Astrocyte (in vitro differentiated cells and primary cell): ENCODE data around the gene S100PBP. TPM values are rescaled to one million over a fixed set of nuclear protein-coding genes. Genes with fewer than 3 reads are reported as not detected.

ENCODE experiments used
- DNase-seq: peaks from one replicate; pipeline ENCODE4 v3.0.0-alpha.2; 2010; ENCODE audit warnings: low read depth
- FAIRE-seq: peaks from 2 replicates; lab custom pipeline; 2011; peaks lifted over from hg19 to GRCh38; lab: Jason Lieb, UNC
- H2AFZ ChIP-seq: 2 replicates; pipeline ENCODE4 v1.6.0; 2012; ENCODE audit warnings: low read depth, low read length, inconsistent platforms
- H3K27ac ChIP-seq: 2 replicates; pipeline ENCODE4 v1.5.1; 2011; ENCODE audit warnings: low read depth, low read length, inconsistent platforms
- H3K27me3 ChIP-seq: 2 replicates; pipeline ENCODE4 v1.6.0; 2011; ENCODE audit warnings: low read length, inconsistent platforms; ENCODE audit not compliant: insufficient read depth
- H3K36me3 ChIP-seq: 2 replicates; pipeline ENCODE4 v1.5.1; 2011; ENCODE audit warnings: low read length, inconsistent platforms; ENCODE audit not compliant: insufficient read depth
- H3K4me1 ChIP-seq: 2 replicates; pipeline ENCODE4 v1.5.1; 2011; ENCODE audit warnings: low read length, inconsistent platforms; ENCODE audit not compliant: insufficient read depth
- H3K4me2 ChIP-seq: 2 replicates; pipeline ENCODE4 v1.6.0; 2012; ENCODE audit warnings: low read length, inconsistent platforms
- H3K4me3 ChIP-seq: 2 replicates; pipeline ENCODE4 v1.5.1; 2011; ENCODE audit warnings: low read depth, mild to moderate bottlenecking, low read length, inconsistent platforms; ENCODE audit not compliant: insufficient read depth
- H3K79me2 ChIP-seq: 2 replicates; pipeline ENCODE4 v1.6.0; 2012; ENCODE audit warnings: mild to moderate bottlenecking, low read length, inconsistent platforms; ENCODE audit not compliant: insufficient read depth
- H3K9ac ChIP-seq: 2 replicates; pipeline ENCODE4 v1.6.0; 2012; ENCODE audit warnings: mild to moderate bottlenecking, low read length, inconsistent platforms
- H3K9me3 ChIP-seq: 2 replicates; pipeline ENCODE4 v1.5.1; 2012; ENCODE audit warnings: low read depth, mild to moderate bottlenecking, low read length, inconsistent platforms; ENCODE audit not compliant: insufficient read depth
- H4K20me1 ChIP-seq: 2 replicates; pipeline ENCODE4 v1.6.0; 2012; ENCODE audit warnings: low read length, inconsistent platforms; ENCODE audit not compliant: insufficient read depth
- H3K27ac Mint-ChIP-seq: one replicate; pipeline ENCODE4 v1.8.0; 2021; ENCODE audit warnings: mild to moderate bottlenecking, mixed read lengths; ENCODE audit not compliant: unreplicated experiment
- H3K27me3 Mint-ChIP-seq: one replicate; pipeline ENCODE4 v1.8.0; 2021; ENCODE audit warnings: low read depth, mixed read lengths; ENCODE audit not compliant: unreplicated experiment
- H3K36me3 Mint-ChIP-seq: one replicate; pipeline ENCODE4 v1.8.0; 2021; ENCODE audit warnings: low read depth, mixed read lengths; ENCODE audit not compliant: unreplicated experiment
- H3K4me1 Mint-ChIP-seq: one replicate; pipeline ENCODE4 v1.8.0; 2021; ENCODE audit warnings: low read depth, mixed read lengths; ENCODE audit not compliant: unreplicated experiment
- H3K4me3 Mint-ChIP-seq: one replicate; pipeline ENCODE4 v1.8.0; 2021; ENCODE audit warnings: mild to moderate bottlenecking, moderate library complexity, mixed read lengths; ENCODE audit not compliant: unreplicated experiment
- H3K9me3 Mint-ChIP-seq: one replicate; pipeline ENCODE4 v1.8.0; 2021; ENCODE audit warnings: mild to moderate bottlenecking, mixed read lengths; ENCODE audit not compliant: unreplicated experiment
- EZH2 ChIP-seq: IDR thresholded peaks from 2 replicates; pipeline ENCODE4 v1.6.1; 2012; ENCODE audit warnings: mild to moderate bottlenecking, low read length, inconsistent platforms; ENCODE audit not compliant: insufficient read depth
- total RNA-seq: library from RNA; stranded (reverse); gene quantifications from 2 replicates; pipeline ENCODE4 v1.2.1, GENCODE V29; 2021
- TF ChIP-seq, protein P1 (sequence below): IDR thresholded peaks from 2 replicates; pipeline ENCODE4 v1.5.1; 2011; ENCODE audit warnings: low read depth, mild to moderate bottlenecking, inconsistent platforms, low read length, moderate library complexity; ENCODE audit not compliant: insufficient read depth

Gene S100PBP
- total RNA-seq, 1 donor from 2014 or later, result 40.3 TPM

DNA sequence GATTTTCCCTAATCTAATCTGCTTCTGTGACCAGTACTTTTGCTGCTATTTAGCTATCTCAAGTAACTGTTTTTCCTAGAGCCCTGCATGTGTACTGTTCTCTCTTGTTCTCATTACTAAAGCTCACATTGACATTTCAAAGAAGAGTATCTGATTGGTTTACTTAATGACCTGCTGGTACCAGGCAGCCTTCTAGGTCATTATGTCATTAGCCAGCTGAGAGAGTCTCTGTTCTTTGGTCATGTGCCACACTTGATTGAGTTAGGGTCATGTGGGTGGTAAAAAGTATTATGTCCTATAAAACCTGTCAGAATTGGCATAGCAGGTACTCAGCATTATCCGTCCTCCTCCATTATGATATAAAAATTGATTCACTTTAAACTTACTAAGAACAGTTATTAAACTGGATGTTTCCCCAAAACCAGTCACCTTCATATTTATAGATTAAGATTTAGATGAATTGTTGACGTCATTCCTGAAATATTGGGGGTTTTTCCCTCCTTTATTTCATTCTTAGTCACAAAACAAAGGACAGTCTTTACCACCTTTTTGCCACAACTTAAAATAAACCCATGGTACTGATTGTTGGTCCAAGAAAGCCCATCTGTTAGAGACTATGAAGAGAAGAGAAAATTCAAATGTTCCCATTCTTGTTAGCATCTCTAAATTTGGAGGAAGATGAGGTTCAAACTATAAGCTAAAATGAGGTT lies 31.1 kb downstream of the S100PBP start:
- Histone ChIP-seq H3K27ac (no peak overlapping the region), H2AFZ (no peak overlapping the region), H3K4me1 (no peaks in the 10 kb centered on the region), H3K27me3 (no peaks in the 10 kb centered on the region), H3K9ac (no peak overlapping the region), H3K4me2 (no peak overlapping the region), H4K20me1 (no peaks in the 10 kb centered on the region), H3K79me2 (no peaks in the 10 kb centered on the region), H3K4me3 (no peak overlapping the region), H3K36me3 (peaks cover 12% of the 10 kb centered on the region), H3K9me3 (no peaks in the 10 kb centered on the region)
- H3K36me3 Mint-ChIP-seq, result peaks cover 5% of the 10 kb centered on the region
- no peak for TF ChIP-seq EZH2
- TF ChIP-seq, protein P1, sequence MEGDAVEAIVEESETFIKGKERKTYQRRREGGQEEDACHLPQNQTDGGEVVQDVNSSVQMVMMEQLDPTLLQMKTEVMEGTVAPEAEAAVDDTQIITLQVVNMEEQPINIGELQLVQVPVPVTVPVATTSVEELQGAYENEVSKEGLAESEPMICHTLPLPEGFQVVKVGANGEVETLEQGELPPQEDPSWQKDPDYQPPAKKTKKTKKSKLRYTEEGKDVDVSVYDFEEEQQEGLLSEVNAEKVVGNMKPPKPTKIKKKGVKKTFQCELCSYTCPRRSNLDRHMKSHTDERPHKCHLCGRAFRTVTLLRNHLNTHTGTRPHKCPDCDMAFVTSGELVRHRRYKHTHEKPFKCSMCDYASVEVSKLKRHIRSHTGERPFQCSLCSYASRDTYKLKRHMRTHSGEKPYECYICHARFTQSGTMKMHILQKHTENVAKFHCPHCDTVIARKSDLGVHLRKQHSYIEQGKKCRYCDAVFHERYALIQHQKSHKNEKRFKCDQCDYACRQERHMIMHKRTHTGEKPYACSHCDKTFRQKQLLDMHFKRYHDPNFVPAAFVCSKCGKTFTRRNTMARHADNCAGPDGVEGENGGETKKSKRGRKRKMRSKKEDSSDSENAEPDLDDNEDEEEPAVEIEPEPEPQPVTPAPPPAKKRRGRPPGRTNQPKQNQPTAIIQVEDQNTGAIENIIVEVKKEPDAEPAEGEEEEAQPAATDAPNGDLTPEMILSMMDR, result no peak
- H3K9me3 Mint-ChIP-seq, result no peaks in the 10 kb centered on the region
- DNase-seq (no peak), FAIRE-seq (no peak)
- no peak overlapping the region for H3K27ac Mint-ChIP-seq
- H3K27me3 Mint-ChIP-seq, result no peaks in the 10 kb centered on the region
- no peaks in the 10 kb centered on the region for H3K4me1 Mint-ChIP-seq
- H3K4me3 Mint-ChIP-seq, result no peak overlapping the region

- Histone ChIP-seq H3K27me3 (no peaks in the 10 kb centered on the region), H3K79me2 (no peaks in the 10 kb centered on the region), H3K9me3 (no peaks in the 10 kb centered on the region), H3K4me3 (no peak overlapping the region), H3K4me1 (no peaks in the 10 kb centered on the region), H3K27ac (no peak overlapping the region), H2AFZ (no peak overlapping the region), H3K9ac (no peak overlapping the region), H3K36me3 (peaks cover 14% of the 10 kb centered on the region), H3K4me2 (no peak overlapping the region), H4K20me1 (peaks cover 4% of the 10 kb centered on the region)
- Mint-ChIP-seq H3K27me3 (no peaks in the 10 kb centered on the region), H3K27ac (no peak overlapping the region), H3K4me1 (no peaks in the 10 kb centered on the region), H3K36me3 (peaks cover 10% of the 10 kb centered on the region), H3K9me3 (no peaks in the 10 kb centered on the region), H3K4me3 (no peak overlapping the region)
- FAIRE-seq, result no peak
- TF ChIP-seq, protein P1, result no peak
- no peak for TF ChIP-seq EZH2
- DNase-seq, result no peak
These were observed 38.6 kb downstream of the S100PBP start for GRCh38 chr1:32855861-32856617.
